GM12878 (cell line): ENCODE results near the gene GLTP. TPM values are rescaled to one million over a fixed set of nuclear protein-coding genes. Genes with fewer than 3 reads are reported as not detected.

Experiments
- ATAC-seq: fragments of 200-7000 bp; cut with Tn5 transposase; 3 replicates; pipeline ENCODE4 v1.9.1; 2020; ENCODE audit warnings: mild to moderate bottlenecking, moderate library complexity
- BruUV-seq: library from RNA; stranded (reverse); fragments of 400-500 nt; replicated peaks from 2 replicates; lab custom pipeline; 2021; lab: Mats Ljungman, UMichigan
- CTCF ChIA-PET: fragments of 300-600 bp; sonication (Branson Sonifier 250); formaldehyde crosslinking; extraction: SDS; loops from one replicate; lab custom pipeline; 2021; ENCODE audit warnings: inconsistent platforms; lab: Yijun Ruan, JAX
- POLR2A ChIA-PET: fragments of 350-600 bp; formaldehyde crosslinking; extraction: SDS; loops from one replicate; lab custom pipeline; 2021; ENCODE audit warnings: inconsistent platforms; lab: Charles Lee
- RAD21 ChIA-PET: fragments of 300-600 bp; sonication (Branson Sonifier 250); formaldehyde crosslinking; loops from one replicate; lab custom pipeline; 2023; ENCODE audit warnings: antibody characterized with exemption; ENCODE audit not compliant: unreplicated experiment; lab: Charles Lee
- SMC1A ChIA-PET: fragments of 300-600 bp; sonication (Branson Sonifier 250); formaldehyde crosslinking; loops from one replicate; lab custom pipeline; 2023; ENCODE audit not compliant: unreplicated experiment, uncharacterized antibody; lab: Charles Lee
- DNase-seq: peaks from one replicate; pipeline ENCODE4 v3.0.0-alpha.2; 2011; ENCODE audit warnings: low read depth, low spot score
- FAIRE-seq: peaks from 3 replicates; lab custom pipeline; 2011; peaks lifted over from hg19 to GRCh38; lab: Jason Lieb, UNC
- H2AFZ ChIP-seq: 2 replicates; pipeline ENCODE4 v1.6.0; 2011; ENCODE audit warnings: low read depth, low read length, control low read depth; ENCODE audit not compliant: control insufficient read depth
- H3K27ac ChIP-seq: 2 replicates; pipeline ENCODE4 v1.5.1; 2011; ENCODE audit warnings: control low read depth; ENCODE audit not compliant: control insufficient read depth, insufficient read depth
- H3K27me3 ChIP-seq, 2 experiments: replicated peaks in 1 of 2; 2 replicates each; pipeline versions ENCODE4 v1.6.0 to v1.6.1; 2011; ENCODE audit warnings: low read length in 1 of 2; ENCODE audit not compliant: control insufficient read depth in 2 of 2, insufficient read depth in 2 of 2
- H3K36me3 ChIP-seq, 2 experiments: 2 replicates each; pipeline ENCODE4 v1.5.1; 2011; ENCODE audit warnings: low read length in 1 of 2; ENCODE audit not compliant: control insufficient read depth in 2 of 2, insufficient read depth in 2 of 2
- H3K4me1 ChIP-seq: 2 replicates; pipeline ENCODE4 v1.6.1; 2011; ENCODE audit warnings: mild to moderate bottlenecking, low read length, moderate library complexity, mixed read lengths; ENCODE audit not compliant: control insufficient read depth, insufficient read depth
- H3K4me2 ChIP-seq: 2 replicates; pipeline ENCODE4 v1.6.0; 2011; ENCODE audit warnings: control low read depth; ENCODE audit not compliant: control insufficient read depth, insufficient read depth
- H3K4me3 ChIP-seq: fragments of 200-600 bp; sonication (generic); 2 replicates; pipeline ENCODE4 v1.5.1; 2016
- H3K79me2 ChIP-seq: 2 replicates; pipeline ENCODE4 v1.6.0; 2011; ENCODE audit warnings: low read length; ENCODE audit not compliant: control insufficient read depth, insufficient read depth
- H3K9ac ChIP-seq: 2 replicates; pipeline ENCODE4 v1.8.0; 2011; ENCODE audit warnings: low read length, control low read depth, mixed read lengths; ENCODE audit not compliant: control insufficient read depth, insufficient read depth
- H3K9me3 ChIP-seq: replicated peaks from 3 replicates; pipeline ENCODE4 v1.5.1; 2011; ENCODE audit warnings: mild to moderate bottlenecking, low read length; ENCODE audit not compliant: control insufficient read depth, insufficient read depth
- H4K20me1 ChIP-seq: 2 replicates; pipeline ENCODE4 v1.6.0; 2011; ENCODE audit not compliant: control insufficient read depth, insufficient read depth
- MTA3 ChIP-seq: IDR thresholded peaks from 2 replicates; pipeline ENCODE4 v1.6.1; 2012; ENCODE audit warnings: low read length, inconsistent platforms, borderline replicate concordance
- whole genome bisulfite sequencing: methylation state at CpG from one replicate; pipeline ENCODE4 v1.1.6; 2016; ENCODE audit warnings: low lambda C conversion rate; ENCODE audit not compliant: insufficient replicate concordance, insufficient coverage; ENCODE audit errors: missing lambda C conversion rate; 5-methylcytosine and 5-hydroxymethylcytosine counted together
- in situ Hi-C: fragments of 300-500 bp; cut with MboI; formaldehyde crosslinking; loops from 9 replicates; pipeline ENCODE4 v1.14.3; 2018; ENCODE audit warnings: mixed read lengths
- intact Hi-C: fragments of 100-400 bp; cut with micrococcal nuclease; formaldehyde crosslinking; loops from one replicate; pipeline ENCODE4 v1.14.2; 2022; ENCODE audit not compliant: unreplicated experiment
- polyA plus RNA-seq, 11 experiments: library from polyadenylated mRNA; depleted of rRNA in 4 of 11; unstranded in 6 of 11; stranded (reverse) in 5 of 11; fragments of >200 nt; fragmentation: Nextera tagmentation in 4 of 11; fragmentation: Illumina TruSeq in 1 of 11; extraction: Ambion mirVana in 4 of 11; extraction: Trizol in 1 of 11; gene quantifications; 1 replicate in 1 of 11; 2 replicates in 10 of 11; pipeline versions ENCODE4 v1.2.1 to v1.2.3, GENCODE V29; 2011 to 2016; ENCODE audit warnings: inconsistent platforms in 2 of 11, missing spikeins in 2 of 11, low read depth in 1 of 11
- total RNA-seq, 4 experiments: library from RNA; depleted of rRNA in 3 of 4; stranded (reverse); fragments of >200 nt in 3 of 4; fragmentation: Illumina TruSeq in 1 of 4; extraction: Trizol in 1 of 4; gene quantifications; 2 replicates each; pipeline versions ENCODE4 v1.2.1 to v1.2.3, GENCODE V29; 2013 to 2021
- TF ChIP-seq, protein P1 (sequence below): fragments of 450-650 bp; IDR thresholded peaks from 2 replicates; pipeline ENCODE4 v1.6.1; 2017; ENCODE audit warnings: mild to moderate bottlenecking, moderate library complexity

GLTP gene
- total and polyA plus RNA-seq, 10 of the 15 experiments (the other 5 are each of a cell fraction or from before 2014, with no cell fraction given), result 16.8 to 44.0 (median 25.3) TPM

DNA sequence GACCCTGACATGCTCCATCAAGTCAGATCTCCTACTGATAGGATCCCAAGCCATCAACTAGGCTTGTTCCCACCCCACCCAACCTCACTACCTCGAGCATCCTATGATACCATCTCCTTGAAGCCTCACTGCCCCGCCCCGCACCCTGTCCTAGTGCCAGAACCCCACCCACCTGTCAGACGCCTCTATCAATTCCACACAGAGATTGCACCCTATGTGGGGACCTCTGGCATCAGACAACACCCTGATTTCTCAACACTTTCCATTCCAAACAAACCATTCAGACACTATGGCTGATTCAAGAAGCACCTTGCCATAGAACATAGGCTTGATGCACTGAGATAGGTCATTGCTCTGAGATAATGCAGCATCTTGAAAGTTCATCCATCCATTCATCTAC is 3.1 kb upstream of the GLTP start:
- in situ Hi-C loops (no loop called here), intact Hi-C loops (no loop called here)
- H4K20me1 ChIP-seq, result no peaks in the 10 kb centered on the region
- ATAC-seq (no peak), FAIRE-seq (no peak), DNase-seq (no peak)
- ChIA-PET CTCF (interaction anchor here (0.7 to 3.1 kb wide), 2 partner anchors 30 to 284 kb away, joined by 3 to 20 read pairs; no protein-coding TSS in a partner anchor), POLR2A (interaction anchor here (0.9 kb wide), 1 partner anchor 115 kb away, joined by 3 read pairs; no protein-coding TSS in a partner anchor), SMC1A (interaction anchor here (3.3 kb wide), 1 partner anchor 30 kb away, joined by 14 read pairs; no protein-coding TSS in a partner anchor), RAD21 (no interaction called here)
- H3K27ac ChIP-seq, result no peak overlapping the region
- H3K9me3 ChIP-seq, result no peaks in the 10 kb centered on the region
- BruUV-seq, result no TSS peak
- H3K4me3 ChIP-seq, result no peak overlapping the region
- H3K4me1 ChIP-seq, result peaks cover 18% of the 10 kb centered on the region
- no peak overlapping the region for H2AFZ ChIP-seq
- WGBS, result 70% methylated on average over 4 of the region's 4 CpGs
- H3K27me3 ChIP-seq, result no peaks in the 10 kb centered on the region
- no peak overlapping the region for H3K4me2 ChIP-seq
- H3K36me3 ChIP-seq, result no peaks in the 10 kb centered on the region
- no peak overlapping the region for H3K9ac ChIP-seq
- H3K79me2 ChIP-seq, result peaks cover 6% of the 10 kb centered on the region
- TF ChIP-seq, protein P1, sequence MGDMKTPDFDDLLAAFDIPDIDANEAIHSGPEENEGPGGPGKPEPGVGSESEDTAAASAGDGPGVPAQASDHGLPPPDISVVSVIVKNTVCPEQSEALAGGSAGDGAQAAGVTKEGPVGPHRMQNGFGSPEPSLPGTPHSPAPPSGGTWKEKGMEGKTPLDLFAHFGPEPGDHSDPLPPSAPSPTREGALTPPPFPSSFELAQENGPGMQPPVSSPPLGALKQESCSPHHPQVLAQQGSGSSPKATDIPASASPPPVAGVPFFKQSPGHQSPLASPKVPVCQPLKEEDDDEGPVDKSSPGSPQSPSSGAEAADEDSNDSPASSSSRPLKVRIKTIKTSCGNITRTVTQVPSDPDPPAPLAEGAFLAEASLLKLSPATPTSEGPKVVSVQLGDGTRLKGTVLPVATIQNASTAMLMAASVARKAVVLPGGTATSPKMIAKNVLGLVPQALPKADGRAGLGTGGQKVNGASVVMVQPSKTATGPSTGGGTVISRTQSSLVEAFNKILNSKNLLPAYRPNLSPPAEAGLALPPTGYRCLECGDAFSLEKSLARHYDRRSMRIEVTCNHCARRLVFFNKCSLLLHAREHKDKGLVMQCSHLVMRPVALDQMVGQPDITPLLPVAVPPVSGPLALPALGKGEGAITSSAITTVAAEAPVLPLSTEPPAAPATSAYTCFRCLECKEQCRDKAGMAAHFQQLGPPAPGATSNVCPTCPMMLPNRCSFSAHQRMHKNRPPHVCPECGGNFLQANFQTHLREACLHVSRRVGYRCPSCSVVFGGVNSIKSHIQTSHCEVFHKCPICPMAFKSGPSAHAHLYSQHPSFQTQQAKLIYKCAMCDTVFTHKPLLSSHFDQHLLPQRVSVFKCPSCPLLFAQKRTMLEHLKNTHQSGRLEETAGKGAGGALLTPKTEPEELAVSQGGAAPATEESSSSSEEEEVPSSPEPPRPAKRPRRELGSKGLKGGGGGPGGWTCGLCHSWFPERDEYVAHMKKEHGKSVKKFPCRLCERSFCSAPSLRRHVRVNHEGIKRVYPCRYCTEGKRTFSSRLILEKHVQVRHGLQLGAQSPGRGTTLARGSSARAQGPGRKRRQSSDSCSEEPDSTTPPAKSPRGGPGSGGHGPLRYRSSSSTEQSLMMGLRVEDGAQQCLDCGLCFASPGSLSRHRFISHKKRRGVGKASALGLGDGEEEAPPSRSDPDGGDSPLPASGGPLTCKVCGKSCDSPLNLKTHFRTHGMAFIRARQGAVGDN, result no peak
- no peak for TF ChIP-seq MTA3
